T47D (cell line): ENCODE measurements around the gene ESCO1.
A peak's percentile ranks its signal among the peaks of the same experiment; 100 is the strongest.

Source experiments
- DNase-seq, 2 experiments: peaks; one replicate each; pipeline versions ENCODE4 v3.0.0 to v3.0.0-alpha.2; 2011 to 2012; ENCODE audit warnings: low read depth in 1 of 2, low spot score in 1 of 2
- JUND ChIP-seq: IDR thresholded peaks from 2 replicates; pipeline ENCODE4 v1.6.1; 2012; ENCODE audit warnings: low read depth
- in situ Hi-C: cut with HindIII; loops from 2 replicates; pipeline ENCODE4 v1.10.0; 2016; ENCODE audit warnings: low sequenced_read_pairs, low pct_unique_long_range_greater_than_20kb

Gene ESCO1

DNA sequence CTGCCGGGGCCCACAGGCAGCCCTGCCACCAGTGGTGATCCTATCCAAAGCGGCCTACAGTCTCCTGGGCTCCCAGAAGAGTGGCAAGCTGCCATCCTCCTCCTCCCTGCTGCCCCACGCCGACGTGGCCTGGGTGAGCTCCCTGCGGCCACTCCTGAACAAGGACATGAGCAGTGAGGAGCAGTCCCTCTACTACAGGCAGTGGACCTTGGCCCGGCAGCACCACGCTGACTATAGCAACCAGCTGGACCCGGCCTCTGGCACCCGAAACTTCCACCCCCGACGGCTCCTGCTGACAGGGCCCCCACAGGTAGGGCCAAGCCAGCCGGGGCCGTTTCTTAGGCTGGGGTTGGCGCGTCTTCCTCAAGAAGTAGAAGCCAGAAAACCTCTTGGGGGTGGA lies 100.5 kb downstream of the ESCO1 start:
- no peak for TF ChIP-seq JUND
- in situ Hi-C loops, result no loop called here

DNA sequence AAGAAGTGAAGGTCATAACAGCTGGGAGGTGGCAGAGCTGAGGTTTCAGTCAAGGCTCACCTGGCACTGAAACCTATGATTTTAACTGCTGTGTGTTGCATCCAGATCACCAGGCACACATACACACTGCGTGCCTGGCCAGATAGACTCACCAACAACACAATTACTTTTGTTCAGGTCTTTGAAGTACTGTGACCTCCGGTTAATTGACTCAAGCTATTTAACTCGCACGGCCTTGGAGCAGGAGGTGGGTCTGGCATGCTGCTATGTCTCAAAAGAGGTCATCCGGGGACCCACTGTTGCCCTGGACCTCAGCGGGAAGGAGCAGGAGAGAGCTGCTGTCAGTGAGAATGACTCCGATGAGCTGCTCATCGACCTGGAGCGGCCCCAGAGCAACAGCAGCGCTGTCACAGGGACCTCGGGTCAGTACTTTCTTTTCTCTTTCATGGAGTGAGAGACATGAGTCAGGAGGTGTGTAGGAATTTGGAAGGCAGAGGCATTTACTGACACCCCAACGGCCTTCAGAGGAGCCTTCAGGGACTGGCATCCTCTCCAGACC lies 104.1 kb downstream of the ESCO1 start:
- no peak for TF ChIP-seq JUND
- in situ Hi-C loops, result no loop called here
- DNase-seq, result no peak

More for the DNA sequence above, 100.5 kb downstream of the ESCO1 start:
- DNase-seq, result no peak

DNA sequence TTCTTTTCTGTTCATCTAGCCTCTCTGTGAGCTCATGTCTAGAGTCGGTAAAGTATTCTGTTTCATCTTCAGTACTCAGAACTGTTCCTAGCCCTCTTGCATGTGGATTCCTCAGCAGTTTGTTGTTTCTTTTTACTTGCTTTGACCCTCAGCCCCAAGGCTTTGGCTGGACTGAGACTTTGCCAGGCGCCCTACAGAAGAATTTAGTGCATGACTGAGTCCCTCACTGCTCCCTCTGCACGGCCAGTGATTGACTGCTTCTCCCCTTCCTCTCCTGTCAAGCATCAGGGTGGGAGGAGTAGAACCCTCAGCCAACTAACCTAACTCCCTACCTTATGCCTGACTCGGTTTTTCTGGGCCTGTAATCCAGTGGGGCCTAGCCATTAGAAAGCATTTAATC lies 109.8 kb downstream of the ESCO1 start:
- no peak for TF ChIP-seq JUND
- in situ Hi-C loops, result no loop called here
- no peak for DNase-seq

DNA sequence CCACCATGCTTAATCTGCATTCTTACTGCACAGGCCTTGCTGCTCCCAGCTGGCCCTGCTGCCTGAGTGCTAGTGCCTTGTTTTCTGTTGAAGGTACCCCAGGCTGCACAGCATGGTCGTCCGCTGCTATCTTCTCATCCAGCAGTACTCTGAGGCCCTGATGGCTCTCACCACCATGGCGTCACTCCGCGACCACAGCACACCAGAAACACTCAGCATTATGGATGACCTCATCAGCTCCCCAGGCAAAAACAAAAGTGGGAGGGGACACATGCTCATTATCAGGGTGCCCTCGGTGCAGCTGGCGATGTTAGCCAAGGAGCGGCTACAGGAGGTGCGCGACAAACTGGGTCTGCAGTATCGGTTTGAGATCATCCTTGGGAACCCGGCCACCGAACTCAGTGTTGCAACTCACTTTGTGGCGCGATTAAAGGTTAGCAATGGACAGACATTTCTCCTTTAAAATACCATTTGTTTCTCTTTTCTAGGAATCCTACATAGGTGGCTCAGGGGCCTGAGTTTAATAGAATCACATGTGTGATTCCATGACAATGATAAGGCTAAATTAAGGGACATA lies 110.5 kb downstream of the ESCO1 start:
- TF ChIP-seq JUND, result no peak
- no peak for DNase-seq
- in situ Hi-C loops, result no loop called here

DNA sequence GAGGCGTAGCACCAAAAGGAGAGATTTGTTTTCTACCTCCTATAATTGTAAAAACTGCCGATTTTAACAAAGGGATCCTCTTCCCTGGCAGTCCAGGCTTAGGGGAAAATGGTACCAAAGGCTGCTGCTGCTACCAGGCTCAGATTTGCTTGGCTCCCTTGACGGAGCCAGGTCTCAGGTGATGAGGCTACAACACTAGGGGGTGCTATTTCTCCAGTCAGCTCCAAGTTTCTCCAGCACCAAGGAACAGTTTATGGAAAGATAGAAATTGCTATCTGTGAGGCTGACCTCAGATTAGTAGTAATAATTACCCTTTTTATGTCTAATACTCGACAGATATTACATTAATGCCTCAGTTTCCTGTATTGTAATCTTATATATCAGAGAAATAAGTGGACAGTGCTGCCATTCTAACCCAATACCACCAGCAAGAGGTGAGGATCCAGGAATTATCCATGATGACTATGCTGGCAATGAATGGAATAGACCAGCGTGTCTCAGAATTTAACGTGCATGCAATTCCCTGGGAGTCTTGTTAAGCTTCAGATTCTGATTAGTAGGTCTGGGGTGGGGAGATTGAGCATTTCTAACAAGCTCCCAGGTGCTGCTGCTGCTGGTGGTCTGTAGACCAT lies 111.3 kb downstream of the ESCO1 start:
- in situ Hi-C loops, result no loop called here
- no peak for TF ChIP-seq JUND
- DNase-seq, result peak; percentile 34 to 66

DNA sequence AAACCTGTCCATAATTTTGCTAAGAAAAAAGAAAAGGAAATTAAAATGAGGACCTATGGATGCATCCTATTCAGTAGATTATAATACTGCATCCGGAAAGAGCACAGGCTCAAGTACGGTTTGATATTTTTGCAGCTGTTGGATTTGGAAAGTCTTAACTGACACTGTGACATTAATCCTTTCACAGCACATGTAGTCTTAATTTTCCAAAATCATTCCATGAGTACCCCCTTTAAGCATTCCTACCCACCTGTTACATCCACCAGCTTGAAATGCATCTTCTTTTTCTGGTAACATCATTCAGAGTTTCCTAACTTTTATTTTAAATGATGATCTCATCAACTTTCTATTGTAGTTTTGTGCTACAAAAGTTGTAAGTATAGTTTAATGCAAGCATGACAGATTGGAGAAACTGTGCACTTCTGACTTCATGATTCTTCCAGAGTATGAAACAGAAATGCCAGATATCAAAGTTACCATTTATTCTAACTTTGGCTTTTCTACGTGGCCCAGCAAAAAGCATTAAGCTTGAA lies 113.5 kb downstream of the ESCO1 start:
- TF ChIP-seq JUND, result no peak
- in situ Hi-C loops, result no loop called here
- DNase-seq, result no peak

DNA sequence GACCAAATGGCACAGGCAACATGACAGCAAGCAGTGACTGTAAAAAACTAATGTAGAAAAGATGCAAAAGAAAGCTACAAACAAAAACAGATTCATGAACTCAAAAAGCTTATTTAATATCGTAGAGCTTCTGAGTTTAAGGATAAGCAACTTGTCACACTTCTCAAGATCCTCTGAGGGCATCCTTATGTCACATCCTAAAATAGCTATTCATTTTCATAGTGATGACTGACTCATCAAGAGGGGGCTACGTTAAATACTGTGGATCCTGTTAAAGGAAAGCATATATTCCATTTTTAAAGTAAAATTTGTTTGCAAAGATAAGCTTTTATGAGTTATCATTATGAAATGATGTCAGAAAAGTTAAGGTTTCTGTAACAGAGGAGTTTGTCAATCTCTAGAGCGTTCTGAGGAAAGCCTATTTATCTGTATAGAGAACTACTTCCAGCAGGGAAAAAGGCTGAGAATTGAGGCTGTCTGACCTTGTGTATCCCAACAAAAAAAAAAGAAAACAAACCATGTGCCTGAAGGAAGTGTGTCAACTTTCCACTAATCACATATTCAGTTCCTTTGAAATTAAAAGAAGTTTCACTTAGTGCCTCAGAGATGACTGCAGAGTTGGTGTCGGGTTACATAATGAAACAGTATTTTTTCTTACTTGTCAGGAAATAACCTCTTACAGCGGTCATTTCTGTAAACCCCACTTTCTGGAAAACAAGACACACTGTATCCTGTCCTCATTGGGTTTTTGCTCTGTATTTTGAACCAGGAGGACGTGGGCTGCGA lies 115.5 kb downstream of the ESCO1 start:
- no peak for DNase-seq
- no peak for TF ChIP-seq JUND
- in situ Hi-C loops, result no loop called here

DNA sequence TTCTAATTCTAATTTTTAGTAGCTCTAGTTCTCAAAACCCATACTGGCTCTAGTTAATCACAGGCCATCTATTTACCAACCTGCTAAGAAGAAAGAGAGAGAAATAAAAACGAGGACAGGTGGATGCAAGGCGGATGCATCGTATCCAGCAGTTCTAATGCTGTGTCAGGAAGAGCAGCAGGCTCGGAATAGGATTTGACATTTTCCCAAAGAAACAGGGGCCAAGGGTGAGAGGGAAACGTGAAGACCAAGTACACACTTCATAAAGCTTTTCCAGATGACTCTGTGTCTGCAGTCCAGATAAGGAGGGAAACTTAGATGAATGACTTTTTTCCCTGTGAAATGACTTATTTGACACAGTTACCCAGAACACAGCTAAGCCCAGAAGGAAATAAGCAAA lies 117.5 kb downstream of the ESCO1 start:
- TF ChIP-seq JUND, result no peak
- DNase-seq, result no peak
- in situ Hi-C loops, result no loop called here

DNA sequence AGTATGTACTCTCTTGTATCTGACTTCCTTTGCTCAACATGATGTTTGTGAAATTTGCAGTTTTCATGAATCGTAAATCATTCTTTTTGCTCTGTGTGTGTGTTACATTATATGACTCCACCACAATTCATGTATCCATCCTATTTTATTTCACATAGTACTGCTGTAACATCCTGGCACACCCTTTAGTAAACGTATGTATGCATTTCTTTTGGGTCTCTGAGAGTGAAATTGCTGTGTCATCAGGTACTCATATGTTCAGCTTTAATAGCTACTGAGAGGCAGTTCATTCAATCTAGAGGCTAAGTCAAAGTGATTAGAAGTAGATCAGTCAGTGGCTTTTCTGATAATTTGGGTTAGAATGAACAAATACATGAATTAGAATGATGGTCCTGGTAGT lies 118.8 kb downstream of the ESCO1 start:
- in situ Hi-C loops, result no loop called here
- no peak for DNase-seq
- TF ChIP-seq JUND, result no peak

DNA sequence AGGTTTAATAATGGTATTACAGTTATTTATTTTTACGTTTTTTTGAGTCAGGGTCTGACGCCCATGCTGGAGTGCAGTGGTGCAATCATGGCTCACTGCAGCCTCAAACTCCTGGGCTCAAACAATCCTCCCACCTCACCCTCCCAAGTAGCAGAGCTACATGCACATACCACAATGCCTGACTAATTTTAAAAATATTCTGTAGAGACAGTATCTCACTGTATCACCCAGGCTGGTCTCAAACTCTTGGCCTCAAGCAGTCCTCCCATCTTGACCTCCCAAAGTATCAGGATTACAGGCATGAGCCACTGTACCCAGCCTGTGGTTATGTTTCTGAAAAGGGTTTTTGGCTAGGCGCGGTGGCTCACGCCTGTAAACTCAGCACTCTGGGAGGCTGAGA lies 120.8 kb downstream of the ESCO1 start:
- in situ Hi-C loops, result no loop called here
- TF ChIP-seq JUND, result no peak
- DNase-seq, result no peak
